Measurements from ENCODE around the gene LARP4. TPM values are rescaled to one million over a fixed set of nuclear protein-coding genes. Genes with fewer than 3 reads are reported as not detected.

The LARP4 gene
- total and polyA plus RNA-seq, 2 of the 4 experiments (the other 2 are of a cell fraction), result 11.3 to 42.5 TPM

- Histone ChIP-seq H2AK9ac (replicated peaks; ENCODE audit: low read depth, low read length, poor library complexity) (peak overlapping the region; percentile 53), H2AFZ (replicated peaks; ENCODE audit: low read length, poor library complexity) (no peak overlapping the region), H4K5ac (ENCODE audit: low read depth, low read length) (no peak overlapping the region), H3K27me3 (ENCODE audit: control insufficient read depth, insufficient read depth, low read length) (no peaks in the 10 kb centered on the region), H4K91ac (ENCODE audit: insufficient read depth, low read depth, low read length) (no peak overlapping the region), H3K9me1 (ENCODE audit: insufficient read depth, low read length) (no peaks in the 10 kb centered on the region; the same call in 1 of the 2 replicates), H2BK120ac (ENCODE audit: low read depth, low read length) (no peak overlapping the region), H4K20me1 (ENCODE audit: insufficient read depth, low read length) (peaks cover 17% of the 10 kb centered on the region; the same call in 1 of the 2 replicates), H2BK5ac (ENCODE audit: low read depth, low read length, poor library complexity, severe bottlenecking) (no peak overlapping the region), H3K4me3 (ENCODE audit: insufficient read depth, low read depth, low read length) (no peak overlapping the region), H3K9me3 (ENCODE audit: control insufficient read depth, insufficient read depth, low read length) (no peaks in the 10 kb centered on the region), H3K14ac (replicated peaks; ENCODE audit: low read depth, low read length) (no peak overlapping the region), H3K56ac (ENCODE audit: extremely low read depth, insufficient read depth, low read length) (no peak overlapping the region), H3K9ac (ENCODE audit: low read depth, low read length) (no peak overlapping the region), H2AK5ac (ENCODE audit: low read depth, low read length) (no peak overlapping the region), H3K27ac (ENCODE audit: insufficient read depth, low read length) (no peak overlapping the region), H3K4me1 (ENCODE audit: control insufficient read depth, insufficient read depth, low read length) (no peaks in the 10 kb centered on the region; the same call in 1 of the 2 replicates), H3K79me1 (ENCODE audit: low read depth in 1 of 2, low read length in 2 of 2) (peaks cover 0 to 7% of the 10 kb centered on the region in 2 experiments; a peak in 3 of 4 replicates), H2BK20ac (ENCODE audit: low read depth, low read length) (peak overlapping the region; percentile 14; the same call in 1 of the 2 replicates), H3K4me2 (ENCODE audit: low read depth, low read length) (no peak overlapping the region), H3K18ac (ENCODE audit: low read depth, low read length) (no peak overlapping the region), H3K4ac (ENCODE audit: low read depth, low read length) (no peak overlapping the region), H3K23ac (ENCODE audit: low read depth, low read length) (no peak overlapping the region), H4K8ac (ENCODE audit: low read depth in 2 of 2, low read length in 2 of 2) (no peak overlapping the region), H2BK15ac (ENCODE audit: low read depth, low read length) (no peak overlapping the region), H3K36me3 (ENCODE audit: control insufficient read depth, insufficient read depth, low read length) (no peaks in the 10 kb centered on the region)
- ATAC-seq (ENCODE audit: low read depth), result no peak
- intact Hi-C loops (cut with micrococcal nuclease) (loop anchor here (5.0 kb wide), 1 partner anchor 72 kb away; no protein-coding TSS in a partner anchor), dilution Hi-C loops (cut with HindIII; ENCODE audit: low sequenced_read_pairs, unreplicated experiment) (no loop called here), in situ Hi-C loops (cut with MboI; ENCODE audit: low sequenced_read_pairs) (no loop called here)
- TF ChIP-seq FOS (IDR thresholded peaks at IDR 0.05; ENCODE audit: low read depth, low read length) (no peak), CHD1 (IDR thresholded peaks at IDR 0.05; ENCODE audit: low read depth, low read length) (no peak), MAFK (IDR thresholded peaks at IDR 0.05; ENCODE audit: low read depth, low read length) (no peak), MAZ (IDR thresholded peaks at IDR 0.05; ENCODE audit: borderline replicate concordance, low read depth, low read length) (no peak), MXI1 (IDR thresholded peaks at IDR 0.05; ENCODE audit: borderline replicate concordance, low read depth, low read length) (no peak), RFX5 (IDR thresholded peaks at IDR 0.05; ENCODE audit: low read depth, low read length) (no peak), SMC3 (IDR thresholded peaks at IDR 0.05; ENCODE audit: low read depth, low read length) (no peak), RCOR1 (IDR thresholded peaks at IDR 0.05; ENCODE audit: insufficient replicate concordance, low read length) (no peak), CEBPB (IDR thresholded peaks at IDR 0.05; ENCODE audit: low read depth, low read length) (no peak), ELK1 (IDR thresholded peaks at IDR 0.05; ENCODE audit: borderline replicate concordance, low read depth, low read length) (no peak), RAD21 (IDR thresholded peaks at IDR 0.05; ENCODE audit: low read length) (no peak), POLR2A (IDR thresholded peaks at IDR 0.05; ENCODE audit: low read depth, low read length) (no peak), BHLHE40 (IDR thresholded peaks at IDR 0.05; ENCODE audit: low read depth, low read length) (no peak), USF2 (IDR thresholded peaks at IDR 0.05; ENCODE audit: low read depth, low read length) (no peak), CTCF (conservative IDR thresholded peaks at IDR 0.05; ENCODE audit: low read depth, low read length) (no peak), NFE2L2 (IDR thresholded peaks at IDR 0.05; ENCODE audit: low read depth, low read length) (no peak)
- BruUV-seq (replicated peaks), result no TSS peak
- ChIA-PET CTCF (no interaction called here), POLR2A (ENCODE audit: unreplicated experiment) (no interaction called here)
- 100% methylated on average over 2 of the region's 4 CpGs; no CpG with 5 or more reads in 1 of the 2 experiments for WGBS, 2 experiments (ENCODE audit: extremely low coverage in 2 of 2, insufficient read length in 1 of 2)
- DNase-seq, result no peak
Observed at GRCh38 chr12:50398931-50399330, 1.8 kb upstream of the LARP4 start.

Measured in IMR-90 (cell line).